ENCODE measurements around the gene FSIP1.
"Not testable (repeated sequence)": the region's sequence is repeated elsewhere in the genome, so short reads cannot be mapped to it uniquely, and the experiment has no call there.

The FSIP1 gene

DNA sequence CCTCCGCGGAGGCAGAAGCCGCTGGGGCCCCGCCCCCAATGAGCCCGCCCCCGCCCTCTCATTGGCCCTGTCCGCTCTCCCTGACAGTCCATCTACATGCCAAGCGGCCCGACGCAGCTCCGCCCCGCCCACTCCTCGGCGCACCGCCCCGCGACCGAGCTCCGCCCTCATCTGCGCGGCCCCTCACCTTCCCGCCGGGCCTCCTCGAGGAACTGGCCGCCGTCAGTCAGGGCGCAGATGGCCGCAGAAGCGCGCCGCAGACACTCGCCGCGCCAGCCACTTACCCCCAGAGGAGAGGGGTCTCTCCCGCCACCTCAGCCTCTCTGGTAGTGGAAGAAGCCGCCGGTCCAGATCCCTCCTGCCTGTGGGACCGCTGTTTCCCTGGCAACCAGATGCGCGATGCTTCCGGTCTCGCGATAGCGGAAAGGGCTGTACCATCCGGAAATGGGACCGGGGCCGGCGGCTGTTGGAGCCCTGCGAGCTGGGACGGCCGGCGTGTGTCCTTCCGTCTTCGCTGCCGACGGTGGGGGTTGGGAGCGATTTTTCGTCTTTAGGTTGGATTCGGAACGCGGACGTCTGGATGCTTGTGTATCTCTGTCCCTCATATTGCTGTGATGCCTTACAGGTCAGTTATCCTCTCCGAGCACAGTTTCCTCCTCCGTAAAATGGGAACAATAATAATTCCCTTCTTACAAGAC is at the start of gene FSIP1:
Gene FSIP1, minus strand, starts transcription at position 401 of the 698 bp plus-strand sequence. CDS start 6,317 bp downstream, outside the sequence.
- peak; percentile 89 for DNase-seq (ENCODE audit: low read depth, low spot score)

DNA sequence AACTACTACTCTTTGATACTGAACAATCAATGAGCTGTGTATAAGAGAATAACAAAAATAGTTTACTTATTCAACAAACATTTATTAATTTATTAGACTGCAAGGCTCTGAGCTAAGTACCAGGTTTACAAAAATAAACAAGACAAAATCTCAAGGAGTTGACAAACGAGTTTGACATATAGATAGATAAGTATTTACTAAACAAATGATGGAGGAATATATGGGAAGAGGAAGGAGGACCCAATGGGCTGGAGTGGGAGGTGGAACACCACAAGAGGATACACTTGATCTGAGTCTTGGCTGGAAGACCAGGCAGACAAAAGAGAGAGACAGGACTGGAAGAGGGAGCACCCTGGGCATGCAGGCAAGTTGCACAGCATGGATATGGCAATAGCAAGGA is 47.5 kb upstream of the FSIP1 start:
- DNase-seq (ENCODE audit: low read depth, low spot score): no peak

DNA sequence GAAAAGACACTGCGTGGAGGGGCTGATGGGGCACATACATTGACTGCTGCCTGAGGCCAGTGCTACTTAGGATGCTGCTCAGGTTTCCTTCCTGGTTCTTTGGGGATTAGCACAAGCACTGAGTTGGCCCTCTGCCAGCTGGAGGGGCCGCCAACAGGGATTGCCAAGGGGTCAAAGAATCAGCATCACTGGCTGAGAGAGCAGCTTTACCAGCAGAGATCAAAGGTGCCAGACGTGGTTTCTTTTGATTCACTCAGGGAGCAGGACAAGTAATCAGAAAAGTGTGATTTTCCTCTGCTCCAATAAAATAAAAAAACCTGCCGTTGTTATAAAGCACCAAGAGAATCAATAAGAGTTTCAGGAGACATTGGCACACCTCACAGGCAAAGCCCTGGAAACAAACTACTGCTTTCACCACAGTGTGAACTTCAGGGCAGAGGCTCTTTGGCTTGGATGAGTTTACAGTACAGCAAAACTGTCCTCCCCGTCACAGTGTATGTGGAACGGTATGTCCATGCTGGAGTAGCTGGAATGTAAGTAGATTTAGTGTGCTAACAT is 45.8 kb upstream of the FSIP1 start:
- no peak for DNase-seq (ENCODE audit: low read depth, low spot score)

DNA sequence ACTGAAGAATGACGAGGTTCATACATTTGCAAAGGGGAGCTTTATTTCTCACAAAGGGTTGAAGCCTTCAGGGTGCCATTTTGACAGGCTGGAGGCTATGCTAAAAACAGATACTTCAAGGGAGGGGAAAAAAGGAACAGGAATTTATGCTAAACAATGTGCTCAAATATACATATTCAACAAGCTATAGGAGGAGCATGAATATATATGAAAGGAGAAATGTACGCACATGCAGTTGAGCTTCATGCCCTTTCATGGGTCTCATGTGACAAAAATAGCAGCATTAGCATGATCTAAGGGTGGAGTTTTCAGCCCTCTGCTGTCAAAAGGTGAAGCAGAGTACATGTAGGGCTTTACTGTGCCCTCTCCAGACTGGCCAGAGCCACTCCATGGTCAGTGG is 44.3 kb upstream of the FSIP1 start:
- DNase-seq (ENCODE audit: low read depth, low spot score): no peak

DNA sequence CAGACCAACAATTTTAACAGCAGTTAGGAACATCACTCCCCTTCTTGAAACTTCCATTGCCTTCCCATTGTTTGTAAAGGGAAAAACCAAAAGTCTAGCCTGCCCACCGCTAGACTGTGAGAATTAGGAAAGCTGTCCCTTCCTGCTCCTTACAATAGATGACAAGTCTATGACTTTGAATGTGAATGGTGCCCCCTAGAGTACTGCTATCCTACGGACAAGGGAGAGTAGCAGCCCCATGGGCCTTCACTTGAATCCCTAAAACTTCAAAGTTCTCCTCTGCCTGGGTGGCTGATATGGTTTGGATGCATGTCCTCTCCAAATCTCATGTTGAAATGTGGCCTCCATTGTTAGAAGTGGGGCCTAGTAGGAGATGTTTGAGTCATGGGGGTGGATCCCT is 41.0 kb upstream of the FSIP1 start:
- no peak for DNase-seq (ENCODE audit: low read depth, low spot score)

DNA sequence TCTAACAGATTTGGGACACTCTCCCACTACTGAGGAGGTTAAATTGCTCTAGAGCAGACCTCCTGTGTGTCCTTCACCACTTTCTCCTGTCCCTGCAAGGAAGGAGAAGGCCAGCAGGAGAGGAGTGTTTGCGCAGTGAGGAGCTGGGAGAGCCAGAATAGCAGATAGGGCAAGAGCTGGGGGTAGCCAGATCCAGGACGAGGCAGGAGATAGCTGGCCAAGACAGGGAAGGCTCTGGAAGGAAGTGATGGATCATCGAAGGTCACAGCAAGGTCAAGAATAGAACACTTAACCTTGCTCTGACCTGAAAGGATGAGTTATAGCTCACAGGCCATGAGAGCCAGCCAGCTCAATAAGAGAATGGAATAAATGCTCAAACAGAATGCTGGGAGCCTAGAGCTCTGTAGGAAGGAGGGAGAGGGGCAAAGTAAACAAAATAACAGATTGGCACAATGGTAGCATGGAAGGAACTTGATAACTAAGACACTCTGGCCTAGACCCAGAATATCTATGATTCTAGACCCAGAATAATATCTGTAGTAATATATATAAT is 37.5 kb upstream of the FSIP1 start:
- no peak for DNase-seq (ENCODE audit: low read depth, low spot score)

DNA sequence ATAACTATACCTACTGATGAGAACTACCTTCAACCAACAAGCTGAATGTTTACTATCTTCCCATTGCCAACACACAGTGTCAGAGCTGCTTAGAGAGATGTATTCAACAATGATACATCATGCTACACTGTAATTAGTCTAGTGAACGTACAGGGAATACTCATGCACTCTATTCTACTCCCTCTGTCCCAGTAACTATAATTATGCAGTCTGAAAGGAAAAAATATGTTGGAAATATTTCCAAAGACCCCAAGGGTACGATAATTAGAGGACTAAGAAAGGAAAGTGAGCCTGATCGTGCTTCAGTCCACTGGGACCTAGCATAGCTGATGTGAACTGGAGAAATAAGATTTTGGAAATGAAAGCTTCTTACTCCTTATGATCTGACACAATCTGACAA is 36.9 kb upstream of the FSIP1 start:
- no peak for DNase-seq (ENCODE audit: low read depth, low spot score)

DNA sequence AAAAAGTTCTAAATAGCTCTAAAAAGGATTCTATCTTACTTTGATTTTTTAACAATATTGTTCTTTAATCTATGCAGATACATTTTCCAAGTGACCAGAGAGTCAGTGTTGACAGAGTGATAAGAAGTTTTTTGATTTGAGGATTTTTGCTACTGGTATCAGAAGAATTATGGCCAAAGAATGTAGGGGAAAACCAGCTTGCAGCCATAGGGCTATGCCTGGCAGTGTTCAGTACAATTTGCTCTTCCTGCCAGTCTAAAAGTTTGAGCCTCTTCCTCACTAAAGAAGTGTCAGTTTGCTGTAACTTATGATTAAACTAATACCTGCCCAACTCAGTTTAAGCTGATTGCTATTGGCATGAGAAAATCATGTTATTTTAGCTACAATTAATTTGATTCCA is 35.3 kb upstream of the FSIP1 start:
- no peak for DNase-seq (ENCODE audit: low read depth, low spot score)

DNA sequence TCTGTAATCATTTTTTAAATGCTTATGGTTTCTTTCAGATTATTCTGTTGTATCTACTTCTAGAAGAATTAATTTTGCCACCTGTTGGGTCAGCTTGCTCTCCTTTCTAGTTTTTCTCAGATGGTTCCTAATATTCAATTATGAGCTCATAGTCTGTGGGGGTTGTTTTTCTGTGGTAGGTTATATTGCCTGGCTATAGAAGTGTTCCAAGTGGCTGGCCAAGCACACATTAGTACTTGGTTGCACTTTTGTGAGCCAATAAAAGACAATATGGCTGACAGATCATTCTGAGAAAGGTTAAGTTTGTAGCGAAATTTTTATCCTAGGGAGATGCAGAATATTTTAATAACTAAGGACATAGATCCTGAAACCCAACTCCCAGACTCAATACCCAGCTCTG is 31.8 kb upstream of the FSIP1 start:
- no peak for DNase-seq (ENCODE audit: low read depth, low spot score)

DNA sequence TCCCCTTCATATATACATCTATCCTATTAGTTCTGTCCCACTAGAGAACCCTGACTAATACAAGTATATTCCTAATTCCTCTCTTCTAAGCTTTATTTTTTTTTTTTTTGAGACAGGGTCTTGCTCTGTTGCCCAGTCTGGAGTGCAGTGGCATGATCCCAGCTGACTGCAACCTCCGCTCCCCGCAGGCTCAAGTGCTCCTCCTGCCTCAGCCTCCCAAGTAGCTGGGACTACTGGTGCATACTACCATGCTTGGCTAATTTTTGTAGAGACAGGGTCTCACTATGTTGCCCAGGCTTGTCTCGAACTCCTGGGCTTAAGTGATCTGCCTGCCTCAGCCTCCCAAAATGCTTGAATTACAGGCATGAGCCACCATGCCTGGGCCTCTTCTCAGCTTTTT is 30.0 kb upstream of the FSIP1 start:
- DNase-seq (ENCODE audit: low read depth, low spot score): not testable (repeated sequence)

DNA sequence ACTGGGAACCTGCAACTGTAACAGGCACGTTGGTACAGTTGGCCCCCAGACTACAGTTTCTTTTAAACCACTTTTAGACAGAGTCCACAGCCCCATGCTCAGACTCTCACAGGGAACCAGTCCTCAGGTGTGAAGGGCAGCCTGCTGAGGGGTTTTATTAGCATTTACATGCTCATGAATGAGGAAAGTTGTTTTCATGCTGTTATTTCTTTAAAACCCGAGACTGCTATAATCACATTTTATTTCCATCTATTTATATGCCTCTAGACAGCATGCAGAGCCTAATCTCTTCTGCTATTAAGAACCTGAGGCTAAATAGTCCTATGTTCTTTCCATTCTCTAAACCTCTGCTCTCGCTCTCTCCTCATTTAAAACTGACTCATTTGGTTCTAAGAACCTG is 26.3 kb upstream of the FSIP1 start:
- DNase-seq (ENCODE audit: low read depth, low spot score): no peak

DNA sequence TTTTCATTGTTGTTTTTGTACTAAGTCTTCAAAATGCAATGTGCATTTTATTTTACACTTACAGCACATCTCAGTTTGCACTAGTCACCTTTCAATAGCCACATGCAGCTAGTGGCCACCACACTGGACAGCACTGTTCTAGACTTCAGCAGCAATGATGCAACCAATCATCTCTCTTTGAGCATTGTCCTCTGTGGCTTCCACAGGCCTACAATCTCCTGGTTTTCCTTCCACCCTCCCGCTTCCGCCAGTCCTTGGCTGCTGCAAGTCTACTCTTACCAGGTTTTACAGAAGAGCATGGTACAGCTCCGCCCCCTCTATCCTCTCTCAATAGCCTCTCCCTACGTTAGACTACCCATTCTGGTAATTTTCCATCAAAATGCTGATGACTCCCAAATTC is 25.1 kb upstream of the FSIP1 start:
- no peak for DNase-seq (ENCODE audit: low read depth, low spot score)

DNA sequence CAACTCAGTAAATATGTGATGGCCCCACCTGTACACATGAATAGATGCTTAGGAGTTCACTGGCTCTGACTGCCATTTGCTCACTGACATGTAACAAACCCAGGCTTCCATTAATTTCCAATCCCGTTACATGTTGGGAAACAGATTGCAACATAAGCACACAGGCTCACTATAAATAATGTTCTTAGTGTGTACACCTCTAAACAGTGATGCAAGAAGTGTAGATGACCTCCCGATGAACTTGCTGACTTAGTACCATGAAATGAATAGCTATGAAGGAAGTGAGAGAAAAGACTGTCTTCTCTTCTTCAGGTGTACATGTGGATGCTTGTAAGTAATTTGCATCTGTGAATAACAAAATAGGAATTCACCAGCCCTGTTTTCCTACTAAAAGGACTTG is 21.4 kb upstream of the FSIP1 start:
- no peak for DNase-seq (ENCODE audit: low read depth, low spot score)

DNA sequence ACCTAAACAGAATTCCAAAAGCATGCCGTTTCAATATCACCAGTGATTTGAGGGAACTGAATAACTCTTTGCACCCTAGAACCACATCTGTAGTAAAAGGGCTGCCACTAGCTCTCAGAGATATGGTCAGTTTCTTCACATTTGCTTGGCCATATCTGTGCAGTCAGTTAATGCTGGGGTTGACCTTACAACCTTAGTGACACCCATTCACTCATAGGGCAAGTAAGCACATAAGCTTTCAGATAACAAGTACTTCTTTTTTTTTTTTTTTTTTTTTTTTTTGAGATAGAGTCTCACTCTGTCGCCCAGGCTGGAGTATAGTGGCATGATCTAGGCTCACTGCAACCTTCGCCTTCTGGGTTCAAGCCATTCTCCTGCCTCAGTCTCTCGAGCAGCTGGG is 20.4 kb upstream of the FSIP1 start:
- DNase-seq (ENCODE audit: low read depth, low spot score): no peak

DNA sequence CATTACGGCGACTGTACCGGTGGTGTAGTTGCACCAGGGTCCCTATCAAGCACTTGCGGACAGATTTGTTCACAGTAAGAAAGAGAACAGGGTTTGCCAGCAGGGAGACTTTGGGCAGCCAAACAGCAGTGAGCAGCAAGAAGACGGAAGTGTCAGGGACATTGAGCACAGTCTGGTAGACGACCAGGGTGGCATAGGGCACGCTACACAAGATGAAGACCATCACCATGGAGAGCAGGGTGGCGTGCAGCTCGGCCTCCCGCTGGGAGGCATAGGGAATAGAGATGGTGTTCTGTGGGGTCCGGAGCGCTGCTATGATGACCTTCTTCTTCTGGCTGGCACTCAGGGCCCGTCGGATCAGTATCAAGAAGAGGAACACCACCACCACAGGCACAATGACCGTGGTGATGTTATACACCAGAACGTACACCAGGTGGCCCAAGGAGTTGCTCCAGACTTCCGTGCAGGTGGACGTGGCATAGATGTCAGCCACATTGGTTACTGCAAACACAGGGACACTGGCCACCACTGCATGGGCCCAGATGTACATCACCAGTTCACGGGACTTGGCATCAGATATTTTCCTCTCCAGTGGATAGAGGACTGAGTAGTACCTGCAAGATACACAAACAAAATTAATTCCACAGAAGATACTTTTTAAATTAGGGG is 19.1 kb upstream of the FSIP1 start:
- no peak for DNase-seq (ENCODE audit: low read depth, low spot score)

DNA sequence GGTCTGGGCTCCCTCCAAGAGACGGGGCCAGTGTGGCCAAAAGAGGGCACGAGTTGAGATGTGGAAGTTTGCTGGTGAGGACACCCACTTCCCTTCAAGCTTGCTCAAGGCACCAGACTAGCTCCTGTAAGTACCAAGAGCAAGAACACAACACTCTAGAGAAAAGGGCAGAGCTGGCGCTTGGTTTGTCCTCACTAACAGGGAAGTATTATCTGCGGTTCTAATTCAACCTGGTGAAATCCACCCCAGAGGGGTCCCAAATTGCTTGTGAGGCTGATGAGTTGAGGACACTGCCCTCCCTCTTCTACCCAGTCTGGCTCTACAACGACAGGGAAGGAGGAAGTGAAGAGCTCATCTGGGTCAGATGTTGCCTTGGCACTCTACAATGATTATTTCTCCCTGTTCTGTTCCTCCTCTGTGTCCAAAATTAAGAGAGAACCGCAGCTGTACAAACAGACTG is 16.9 kb upstream of the FSIP1 start:
- no peak for DNase-seq (ENCODE audit: low read depth, low spot score)

DNA sequence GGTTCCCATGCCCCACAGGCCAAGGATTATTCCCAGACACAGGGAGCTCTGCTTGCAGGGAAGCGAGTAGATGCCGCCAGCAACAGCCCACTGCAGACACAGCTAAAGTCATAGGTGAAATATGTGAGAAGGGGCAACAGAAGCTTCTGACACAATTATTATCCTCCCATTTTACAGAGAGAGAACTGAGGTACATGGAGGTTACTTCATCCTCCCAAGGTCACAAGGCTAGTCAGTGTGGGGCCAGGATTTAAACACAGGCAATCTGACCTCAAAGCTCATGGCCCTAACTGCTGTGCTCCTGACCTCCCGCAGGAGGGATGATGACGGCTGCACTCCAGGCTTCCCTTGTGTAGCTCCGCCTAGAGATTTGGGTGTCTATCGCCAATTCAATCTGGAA is 15.7 kb upstream of the FSIP1 start:
- DNase-seq (ENCODE audit: low read depth, low spot score): no peak

DNA sequence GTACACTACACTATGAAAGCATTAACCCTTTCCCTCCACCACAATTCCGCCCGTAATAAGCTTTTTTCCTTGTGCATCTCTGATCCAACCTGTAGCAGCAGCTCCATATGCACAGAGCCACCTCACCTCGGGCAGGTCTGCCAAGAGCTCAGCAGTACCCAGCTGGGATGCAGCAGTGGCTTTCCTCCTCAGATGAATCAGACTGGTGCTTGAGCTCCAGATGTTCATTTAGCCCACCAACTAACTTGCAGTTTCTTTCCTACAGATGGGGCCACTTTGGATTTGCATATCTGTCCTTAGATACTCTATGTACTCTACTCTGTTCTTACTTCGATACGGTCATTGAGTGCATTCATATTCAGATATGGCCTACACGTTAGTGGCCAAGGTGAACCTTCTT is 14.8 kb upstream of the FSIP1 start:
- no peak for DNase-seq (ENCODE audit: low read depth, low spot score)

DNA sequence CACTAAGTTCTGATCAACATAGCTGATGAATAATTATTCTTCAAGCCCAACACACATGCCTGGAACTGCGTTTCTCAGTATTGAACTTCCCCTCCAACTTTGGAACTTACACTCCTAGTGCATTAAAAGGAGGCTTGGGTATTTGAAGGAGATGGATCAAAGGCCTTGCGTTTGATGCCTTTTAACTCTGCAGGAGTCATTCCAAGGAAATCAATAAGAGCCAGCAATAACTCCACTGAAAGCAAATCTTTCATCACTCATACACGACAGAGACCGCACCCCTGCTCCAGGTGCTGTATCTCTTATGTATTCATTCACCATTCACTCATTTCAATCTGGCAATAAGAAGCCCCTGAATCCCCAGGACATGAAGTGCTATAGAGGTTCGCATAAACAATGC is 14.0 kb upstream of the FSIP1 start:
- no peak for DNase-seq (ENCODE audit: low read depth, low spot score)

DNA sequence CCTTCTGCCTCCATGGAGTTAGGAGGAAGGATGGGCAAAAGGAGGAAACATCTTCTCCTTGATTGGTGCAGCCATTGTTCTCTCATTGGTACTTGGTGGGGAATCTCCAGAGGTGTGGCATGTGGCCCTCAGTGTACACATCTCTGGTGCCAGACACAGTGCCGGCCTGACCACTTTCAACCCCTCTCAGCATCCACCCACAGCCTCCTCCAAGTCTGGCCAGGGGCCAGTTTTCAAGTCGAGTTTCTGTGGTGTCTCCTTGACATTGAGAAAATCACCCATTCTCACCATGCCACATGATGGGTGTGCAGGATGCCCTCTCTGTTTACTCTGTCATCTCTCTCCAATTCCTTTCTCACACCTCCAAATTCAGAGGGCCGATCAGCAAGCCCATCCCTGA is 12.8 kb upstream of the FSIP1 start:
- no peak for DNase-seq (ENCODE audit: low read depth, low spot score)

DNA sequence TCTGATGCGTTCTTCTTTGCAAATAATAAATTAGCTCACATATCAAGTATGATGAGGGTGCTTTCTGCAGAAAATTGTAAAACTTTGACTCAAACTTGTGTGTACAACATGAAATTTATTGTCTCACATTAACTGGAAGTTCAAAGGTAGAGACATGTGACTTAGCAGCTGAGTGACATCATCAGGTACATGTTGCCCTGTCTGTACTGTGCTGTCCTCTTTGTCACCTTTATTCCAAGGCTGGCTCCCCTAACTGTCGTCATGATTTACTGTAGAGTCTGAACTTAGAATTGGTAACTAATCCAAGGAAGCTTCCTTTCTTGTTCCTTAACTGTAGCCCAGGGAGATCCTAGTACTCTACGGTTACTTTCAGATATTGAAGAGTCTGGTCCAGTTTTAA is 12.3 kb upstream of the FSIP1 start:
- no peak for DNase-seq (ENCODE audit: low read depth, low spot score)

DNA sequence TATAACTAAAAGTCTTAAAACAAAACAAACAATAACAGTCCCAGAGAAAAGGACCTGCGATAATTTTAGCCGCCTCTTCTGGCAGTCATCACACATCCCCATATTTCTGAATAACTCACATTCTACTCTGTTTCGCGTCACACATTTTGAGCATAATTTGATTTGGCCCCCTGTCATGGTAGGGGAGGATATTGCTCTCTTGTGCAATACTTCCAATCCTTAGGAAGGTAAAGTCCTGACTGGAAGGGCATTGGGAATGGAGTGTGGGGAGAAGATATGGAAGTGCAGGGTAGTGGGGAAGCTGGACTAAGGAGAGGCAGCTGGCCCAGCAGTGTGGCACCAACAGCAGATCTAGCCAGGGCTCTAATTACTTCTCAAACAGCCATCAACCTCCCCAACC is 11.3 kb upstream of the FSIP1 start:
- no peak for DNase-seq (ENCODE audit: low read depth, low spot score)

DNA sequence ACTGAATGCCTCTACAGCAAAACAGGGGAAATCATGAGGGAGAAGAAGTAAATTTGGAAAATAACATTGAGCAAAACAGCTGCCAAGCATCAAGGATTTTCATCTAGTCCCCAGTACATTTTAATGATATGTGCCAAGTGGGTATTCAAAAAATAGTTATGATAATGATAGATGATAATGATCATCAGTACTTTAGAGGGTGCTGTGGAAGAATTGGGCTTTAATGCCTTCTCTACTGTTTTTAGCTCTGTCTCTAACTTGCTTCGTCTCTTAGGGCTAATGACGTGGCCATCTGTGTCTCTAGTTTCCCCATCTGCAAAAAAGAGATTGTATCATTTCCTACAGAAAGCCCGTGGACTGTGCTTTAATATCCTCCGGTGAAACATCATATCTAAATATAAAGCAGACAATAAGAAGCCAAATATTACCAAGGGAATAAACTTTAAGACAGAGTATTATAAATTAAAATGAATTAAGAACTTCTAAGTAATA is 10.2 kb upstream of the FSIP1 start:
- DNase-seq (ENCODE audit: low read depth, low spot score): no peak
